ENCODE data around the gene CDCA5. TPM values are rescaled to one million over a fixed set of nuclear protein-coding genes. Genes with fewer than 3 reads are reported as not detected.
A peak's percentile ranks its signal among the peaks of the same experiment; 100 is the strongest.
"Not testable (repeated sequence)": the region's sequence is repeated elsewhere in the genome, so short reads cannot be mapped to it uniquely, and the experiment has no call there.

Gene CDCA5
- polyA plus RNA-seq, 5 donors, result 12.9 to 25.1 (median 17.9) TPM

DNA sequence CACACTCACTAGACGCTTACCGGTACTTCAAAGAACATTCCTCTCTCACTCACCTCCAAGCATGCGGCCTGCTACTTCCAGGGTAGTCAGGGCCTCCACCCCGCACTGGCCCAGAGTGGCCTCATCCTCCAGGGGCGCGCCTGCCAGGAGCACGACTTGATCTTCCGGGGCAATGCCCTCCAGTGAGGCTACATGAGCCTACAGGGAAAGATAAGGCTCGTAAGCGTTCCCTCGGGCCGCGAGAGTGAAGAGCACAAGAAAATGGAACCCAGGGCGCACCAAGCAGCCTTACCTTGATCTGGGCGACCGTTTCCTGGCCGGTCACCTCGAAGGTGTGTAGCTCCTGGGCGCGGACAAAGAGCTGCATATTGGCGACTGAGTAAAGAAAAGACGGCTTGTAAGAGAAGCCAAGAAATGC is 37.6 kb upstream of the CDCA5 start:
- DNase-seq, result no peak

- DNase-seq, result no peak
These were observed 37.0 kb upstream of the CDCA5 start for GRCh38 chr11:65120831-65121230.

DNA sequence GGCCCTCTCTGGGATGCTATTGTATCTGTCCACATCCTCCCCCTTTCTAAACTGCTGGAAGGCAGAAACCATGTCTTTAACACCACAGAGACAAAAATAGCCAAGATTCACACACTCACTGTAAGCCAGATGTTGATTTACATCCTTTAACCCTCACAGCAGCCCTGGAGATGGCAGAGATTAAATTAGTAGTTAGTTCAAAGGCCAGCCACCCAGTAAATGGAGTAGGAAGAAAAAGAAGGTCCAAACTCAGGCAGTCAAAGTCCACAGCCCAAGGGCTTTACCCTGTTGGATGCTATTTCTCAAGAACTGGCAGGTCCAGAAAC is 35.8 kb upstream of the CDCA5 start:
- DNase-seq, result no peak

DNA sequence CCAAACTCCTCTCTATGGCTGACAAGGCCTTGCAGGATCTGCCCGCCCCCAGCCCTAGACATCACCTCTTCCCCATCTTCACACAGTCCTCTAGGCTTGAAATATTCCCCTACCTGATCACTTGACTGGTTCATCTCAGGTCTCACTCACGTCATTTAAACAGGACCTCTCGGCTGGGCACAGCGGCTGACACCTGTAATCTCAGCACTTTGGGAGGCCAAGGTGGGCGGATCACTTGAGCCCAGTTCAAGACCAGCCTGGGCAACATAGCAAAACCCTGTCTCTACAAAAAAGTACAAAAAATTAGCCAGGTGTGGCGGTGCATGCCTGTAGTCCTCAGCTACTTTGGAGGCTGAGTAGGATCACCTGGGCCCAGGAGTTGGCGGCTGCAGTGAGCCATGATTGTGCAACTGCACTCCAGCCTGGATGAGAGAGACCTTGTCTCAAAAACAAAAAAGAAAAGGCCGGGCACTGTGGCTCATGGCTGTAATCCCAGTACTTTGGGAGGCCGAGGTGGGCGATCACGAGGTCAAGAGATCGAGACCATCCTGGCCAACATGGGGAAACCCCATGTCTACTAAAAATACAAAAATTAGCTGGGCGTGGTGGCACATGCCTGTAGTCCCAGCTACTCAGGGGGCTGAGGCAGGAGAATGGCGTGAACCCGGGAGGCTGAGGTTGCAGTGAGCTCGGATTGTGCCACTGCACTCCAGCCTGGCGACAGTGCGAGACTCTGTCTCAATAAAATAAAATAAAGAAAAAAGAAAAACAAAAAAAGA is 35.2 kb upstream of the CDCA5 start:
- not testable (repeated sequence) for DNase-seq

DNA sequence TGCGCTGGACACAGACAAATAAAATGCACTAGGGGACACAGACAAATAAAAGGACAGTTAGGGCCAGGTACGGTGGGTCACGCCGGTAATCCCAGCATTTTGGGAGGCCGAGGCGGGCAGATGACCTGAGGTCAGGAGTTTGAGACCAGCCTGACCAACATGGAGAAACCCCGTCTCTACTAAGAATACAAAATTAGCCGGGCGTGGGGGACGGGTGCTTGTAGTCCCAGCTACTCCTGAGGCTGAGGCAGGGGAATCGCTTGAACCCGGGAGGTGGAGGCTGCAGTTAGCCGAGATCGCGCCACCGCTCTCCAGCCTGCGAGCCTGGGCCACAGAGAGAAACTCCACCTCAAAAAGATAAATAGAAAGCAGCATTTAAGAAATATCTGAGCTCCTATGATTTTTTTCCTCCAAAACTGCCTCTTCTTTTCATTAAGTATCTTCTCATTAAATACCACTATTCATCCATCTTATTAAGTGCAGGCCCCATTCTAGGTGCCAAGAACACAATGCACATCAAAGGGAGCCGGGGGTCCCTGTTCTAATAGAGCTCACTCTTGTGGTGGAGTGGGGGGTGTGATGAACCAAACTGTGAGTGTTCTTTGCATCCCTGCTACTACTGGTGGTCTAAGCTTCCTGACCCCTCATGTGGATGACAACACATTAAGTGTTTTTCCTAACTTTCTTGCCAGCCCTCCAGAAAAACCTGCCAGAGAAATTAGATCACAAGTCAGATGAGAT is 34.4 kb upstream of the CDCA5 start:
- DNase-seq, result no peak

GRCh38 chr11:65117206-65118096 is 33.6 kb upstream of the CDCA5 start, which contains the start of gene ZNHIT2:
Gene ZNHIT2 (minus strand): TSS chr11:65117701. CDS start chr11:65117653, 48 bp downstream.
- peak; percentile 99 for DNase-seq

DNA sequence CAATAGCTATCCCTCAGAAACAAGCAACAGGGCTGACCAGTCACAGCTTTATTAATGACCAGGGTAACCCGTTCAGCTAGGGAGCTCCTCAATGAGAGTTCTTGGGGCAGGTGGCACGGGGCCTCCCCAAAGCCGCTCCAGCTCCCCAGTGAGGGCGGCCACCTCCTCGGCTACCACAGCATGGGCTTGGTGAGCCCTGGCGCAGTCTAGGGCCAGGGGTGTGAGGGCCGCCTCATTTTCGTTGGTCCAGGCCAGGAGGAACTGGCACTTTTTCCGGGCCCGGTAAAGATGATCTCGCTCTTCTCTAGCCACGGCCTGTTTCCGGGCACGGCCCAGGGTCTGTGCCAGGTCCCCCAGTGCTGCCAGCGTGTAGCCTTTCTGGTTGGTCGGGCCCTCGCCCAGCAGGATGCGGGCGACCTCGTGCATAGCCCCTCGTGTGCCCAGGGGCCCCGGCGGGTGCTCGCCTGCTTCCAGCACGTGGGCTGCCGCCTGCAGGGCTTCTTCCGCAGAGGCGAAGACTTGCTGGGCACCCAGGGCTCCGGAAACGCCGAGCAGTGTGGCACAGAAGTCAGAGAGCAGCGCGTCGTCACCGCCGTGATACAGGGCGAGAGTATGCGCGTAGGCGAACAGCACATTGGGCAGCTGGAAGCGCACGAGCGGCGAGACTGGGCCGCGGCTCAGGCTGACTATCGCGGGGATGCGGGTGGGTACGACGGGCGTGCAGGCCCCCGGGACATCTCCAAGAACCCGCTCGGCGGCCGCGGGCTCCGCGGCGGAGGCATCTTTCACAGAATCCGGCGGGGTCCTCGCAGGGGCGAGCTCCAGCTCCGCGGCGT is 32.7 kb upstream of the CDCA5 start:
- no peak for DNase-seq

DNA sequence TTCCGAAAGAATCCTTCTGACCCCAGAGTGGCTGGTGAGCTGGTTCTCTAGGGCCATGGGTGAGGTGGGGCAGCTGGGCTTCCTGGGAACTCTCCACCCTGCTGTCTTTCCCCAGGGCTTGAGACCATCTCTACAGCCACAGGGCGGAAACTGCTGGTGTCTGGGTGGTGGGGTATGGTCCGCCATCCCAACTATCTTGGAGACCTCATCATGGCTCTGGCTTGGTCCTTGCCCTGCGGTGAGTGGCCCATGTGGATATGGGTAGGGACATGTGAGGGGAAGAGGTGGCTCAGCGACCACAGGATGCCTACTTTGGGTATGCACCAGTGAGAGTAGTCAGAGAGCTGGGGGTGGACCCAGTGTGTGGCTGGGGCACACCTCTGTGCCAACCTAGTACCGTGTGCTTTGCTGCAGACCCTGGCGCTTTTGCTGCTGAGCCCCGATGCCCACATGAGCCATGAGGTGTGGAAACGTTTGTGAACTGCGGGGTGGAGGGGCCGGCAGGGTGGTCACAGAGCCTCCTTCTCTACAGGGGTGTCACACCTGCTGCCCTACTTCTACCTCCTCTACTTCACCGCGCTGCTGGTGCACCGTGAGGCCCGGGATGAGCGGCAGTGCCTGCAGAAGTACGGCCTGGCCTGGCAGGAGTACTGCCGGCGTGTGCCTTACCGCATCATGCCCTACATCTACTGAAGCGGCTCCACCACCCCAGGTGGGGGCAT is 31.7 kb upstream of the CDCA5 start:
- no peak for DNase-seq

GRCh38 chr11:65114538-65115171 is 30.8 kb upstream of the CDCA5 start:
- DNase-seq, result no peak

- no peak for DNase-seq
These were observed 30.0 kb upstream of the CDCA5 start for GRCh38 chr11:65113839-65114238.

DNA sequence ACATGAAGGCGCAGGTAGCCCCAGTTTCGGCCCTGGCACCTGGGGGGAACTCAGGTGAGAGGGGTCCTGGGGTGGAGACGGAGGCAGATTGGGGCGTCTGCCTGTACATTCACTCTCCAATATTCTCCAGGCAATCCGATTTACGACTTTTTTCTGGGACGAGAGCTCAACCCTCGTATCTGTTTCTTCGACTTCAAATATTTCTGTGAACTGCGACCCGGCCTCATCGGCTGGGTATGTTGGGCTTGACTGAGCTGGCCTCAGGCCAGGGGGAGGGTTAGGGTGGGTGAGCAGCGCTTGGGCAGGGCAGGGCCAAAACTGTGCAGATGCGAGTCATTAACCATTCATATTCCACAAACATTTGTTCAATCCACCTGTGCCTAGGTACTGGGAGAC is 29.5 kb upstream of the CDCA5 start:
- no peak for DNase-seq

- DNase-seq, result no peak
These were observed 28.9 kb upstream of the CDCA5 start for GRCh38 chr11:65112546-65113360.

DNA sequence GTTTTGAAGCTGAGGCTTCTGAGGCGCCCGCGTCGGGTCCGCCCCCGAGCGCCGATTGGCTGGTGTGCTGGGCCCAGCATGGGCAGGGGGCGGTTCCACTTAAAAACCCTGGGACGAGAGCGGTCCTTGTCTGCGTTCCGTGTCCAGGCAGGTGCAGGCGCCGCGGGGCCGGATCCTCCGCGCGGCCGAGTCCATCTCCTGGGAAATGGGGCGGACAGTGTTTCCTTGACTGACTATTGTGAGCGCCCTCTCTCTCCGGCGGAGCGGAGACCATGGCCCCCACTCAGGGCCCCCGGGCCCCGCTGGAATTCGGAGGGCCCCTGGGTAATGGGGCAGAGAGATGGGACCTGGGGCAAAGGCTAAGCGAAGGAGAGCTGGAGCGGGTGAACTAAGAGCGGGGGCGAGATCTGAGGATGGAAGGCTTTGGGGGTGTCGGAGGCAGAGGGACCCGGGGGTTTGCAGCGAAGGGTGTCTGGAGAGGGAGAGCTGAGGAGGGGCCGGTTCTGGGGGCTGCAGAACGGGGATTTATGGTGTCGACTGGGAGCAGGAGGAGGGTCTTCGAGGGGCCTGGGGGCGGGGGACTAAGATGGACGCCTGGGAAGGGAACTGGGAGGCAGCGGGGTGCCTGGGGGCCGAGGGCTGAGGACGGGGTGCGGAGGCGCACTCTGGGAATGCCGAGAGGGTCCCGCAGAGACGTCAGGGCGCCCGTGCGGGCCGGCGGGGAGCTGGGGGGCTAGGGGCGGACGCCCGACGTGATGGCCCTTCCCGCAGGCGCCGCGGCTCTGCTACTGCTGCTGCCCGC is 28.1 kb upstream of the CDCA5 start, which contains the start of gene TM7SF2:
Gene TM7SF2 (plus strand): TSS at position 129 of the 802 bp plus-strand sequence. CDS start 144 bp downstream, at position 273.
- peak; percentile 79 to 82 for DNase-seq

DNA sequence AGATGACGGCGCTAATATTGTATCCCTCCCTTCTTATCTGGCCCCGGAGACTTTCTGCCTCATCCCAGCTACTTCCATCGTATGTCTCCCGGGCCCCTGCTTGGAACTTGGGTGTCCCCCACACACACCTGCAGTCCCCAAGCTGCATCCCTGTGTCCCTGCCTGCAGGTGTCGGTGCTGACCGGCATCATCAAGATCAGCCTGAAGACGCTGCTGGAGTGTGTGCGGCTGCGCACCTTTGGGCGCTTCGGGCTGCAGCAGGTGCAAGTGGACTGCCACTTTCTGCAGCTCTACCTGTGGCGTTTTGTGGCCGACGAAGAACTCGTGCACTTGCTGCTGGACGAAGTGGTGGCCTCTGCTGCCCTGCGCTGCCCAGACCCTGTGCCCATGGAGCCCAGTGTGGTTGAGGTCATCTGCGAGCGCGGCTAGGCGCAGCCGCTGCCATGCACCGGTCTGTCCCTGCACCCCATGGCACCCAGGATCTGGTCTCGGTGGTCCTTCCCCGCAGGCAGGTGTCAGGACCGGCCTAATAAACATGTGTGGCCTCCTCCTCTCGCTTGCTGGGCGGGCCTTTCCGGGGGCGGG is 27.4 kb upstream of the CDCA5 start:
- DNase-seq, result no peak

GRCh38 chr11:65110354-65110861 is 26.6 kb upstream of the CDCA5 start:
- peak; percentile 66 to 77 for DNase-seq

DNA sequence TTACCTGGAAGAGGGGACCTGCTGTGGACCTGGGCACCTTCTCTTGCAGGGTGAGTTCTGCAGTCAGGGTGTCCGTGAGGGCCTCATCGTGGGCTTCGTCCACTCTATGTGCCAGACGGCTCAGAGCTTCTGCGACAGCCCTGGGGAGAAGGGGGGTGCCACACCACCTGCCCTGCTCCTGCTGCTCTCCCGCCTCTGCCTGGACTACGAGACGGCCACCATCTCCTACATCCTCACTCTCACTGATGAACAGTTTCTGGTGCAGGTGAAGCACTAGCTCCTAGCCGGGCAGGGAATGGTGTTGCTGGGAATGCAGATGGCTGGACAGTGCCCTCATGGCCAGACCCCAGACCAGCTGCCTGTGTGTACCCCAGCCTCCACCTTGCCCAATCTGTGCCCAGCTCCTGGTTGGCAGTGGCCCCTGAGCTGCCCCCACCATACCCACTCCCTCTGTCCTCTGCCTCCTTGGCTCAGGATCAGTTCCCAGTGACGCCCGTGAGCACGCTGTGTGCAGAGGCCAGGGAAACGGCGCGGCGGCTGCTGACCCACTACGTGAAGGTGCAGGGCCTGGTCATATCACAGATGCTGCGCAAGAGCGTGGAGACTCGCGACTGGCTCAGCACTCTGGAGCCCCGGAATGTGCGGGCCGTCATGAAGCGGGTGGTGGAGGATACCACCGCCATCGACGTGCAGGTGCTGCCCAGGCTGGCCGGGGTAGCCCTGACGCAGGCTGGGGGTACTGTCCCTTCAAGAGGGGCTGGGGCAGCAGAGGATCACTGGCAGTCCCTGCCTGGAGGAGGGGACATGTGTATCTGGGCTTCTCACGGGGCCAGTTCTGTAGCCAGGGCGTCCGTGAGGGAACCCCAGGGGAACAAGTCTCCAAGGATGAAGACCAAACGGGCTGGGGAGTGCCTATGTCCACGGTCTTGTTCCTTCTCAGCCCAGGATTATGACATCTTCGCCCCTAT is 25.7 kb upstream of the CDCA5 start:
- DNase-seq, result no peak
